NT2/D1 (cell line): ENCODE data around the gene TM4SF4.

Experiments used
- DNase-seq: peaks from one replicate; pipeline ENCODE4 v3.0.0-alpha.2; 2011; ENCODE audit warnings: low read depth, low spot score
- H3K27me3 ChIP-seq: 2 replicates; pipeline ENCODE4 v1.6.0; 2011; ENCODE audit warnings: mild to moderate bottlenecking; ENCODE audit not compliant: insufficient read length, insufficient read depth
- H3K36me3 ChIP-seq: 2 replicates; pipeline ENCODE4 v1.6.1; 2011; ENCODE audit warnings: mild to moderate bottlenecking, low read length, mixed read lengths; ENCODE audit not compliant: insufficient read depth, insufficient read length
- H3K4me1 ChIP-seq: 2 replicates; pipeline ENCODE4 v1.5.1; 2011; ENCODE audit not compliant: insufficient read depth, insufficient read length
- H3K4me3 ChIP-seq: 2 replicates; pipeline ENCODE4 v1.5.1; 2011; ENCODE audit warnings: low read depth; ENCODE audit not compliant: insufficient read length
- H3K9ac ChIP-seq: 2 replicates; pipeline ENCODE4 v1.6.0; 2011; ENCODE audit warnings: low read depth; ENCODE audit not compliant: insufficient read length
- H3K9me3 ChIP-seq: 2 replicates; pipeline ENCODE4 v1.5.1; 2011; ENCODE audit warnings: mild to moderate bottlenecking, low read length; ENCODE audit not compliant: insufficient read depth
- SUZ12 ChIP-seq: IDR thresholded peaks from 2 replicates; pipeline ENCODE4 v1.6.1; 2011; ENCODE audit not compliant: insufficient read length, insufficient read depth; ENCODE audit errors: extremely low read depth
- YY1 ChIP-seq: IDR thresholded peaks from 2 replicates; pipeline ENCODE4 v1.6.1; 2011; ENCODE audit not compliant: insufficient read length, insufficient read depth
- ZNF274 ChIP-seq: IDR thresholded peaks from 2 replicates; pipeline ENCODE4 v1.6.1; 2011; ENCODE audit warnings: mild to moderate bottlenecking, low read depth, low read length

TM4SF4 gene, protein sequence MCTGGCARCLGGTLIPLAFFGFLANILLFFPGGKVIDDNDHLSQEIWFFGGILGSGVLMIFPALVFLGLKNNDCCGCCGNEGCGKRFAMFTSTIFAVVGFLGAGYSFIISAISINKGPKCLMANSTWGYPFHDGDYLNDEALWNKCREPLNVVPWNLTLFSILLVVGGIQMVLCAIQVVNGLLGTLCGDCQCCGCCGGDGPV

GRCh38 chr3:149474250-149474817 lies at the start of gene TM4SF4:
Gene TM4SF4 (plus strand): TSS chr3:149474697. CDS start chr3:149474878, 181 bp downstream.
- no peaks in the 10 kb centered on the region for H3K36me3 ChIP-seq
- DNase-seq, result no peak
- TF ChIP-seq YY1 (no peak), SUZ12 (no peak), ZNF274 (no peak)
- no peak within 1 kb of the TSS for H3K9ac ChIP-seq
- no peaks in the 10 kb centered on the region for H3K27me3 ChIP-seq
- H3K9me3 ChIP-seq, result no peaks in the 10 kb centered on the region
- no peaks in the 10 kb centered on the region for H3K4me1 ChIP-seq
- H3K4me3 ChIP-seq, result no peak within 1 kb of the TSS

DNA sequence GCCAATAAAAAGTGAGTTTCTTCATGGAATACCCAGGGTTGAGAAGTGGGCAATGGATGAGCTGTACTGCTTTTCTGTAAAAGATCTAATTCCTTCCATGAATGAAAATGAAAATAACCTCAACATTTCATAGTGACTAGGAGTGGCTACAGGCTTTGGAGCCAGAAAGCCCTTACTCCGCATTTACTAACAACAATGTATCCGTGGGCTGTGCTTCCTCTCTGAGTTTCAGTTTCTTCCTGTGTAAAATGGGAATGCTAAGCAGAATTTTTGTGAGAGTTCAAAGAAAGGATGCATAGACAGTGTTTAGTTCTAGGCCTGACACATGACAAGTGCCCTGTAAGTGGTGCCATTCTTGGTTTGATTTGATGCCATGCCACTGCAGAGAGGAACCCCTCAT lies 49.6 kb upstream of the TM4SF4 start:
- DNase-seq, result no peak
- Histone ChIP-seq H3K9ac (no peak overlapping the region), H3K4me3 (no peak overlapping the region), H3K9me3 (no peaks in the 10 kb centered on the region), H3K36me3 (no peaks in the 10 kb centered on the region), H3K27me3 (no peaks in the 10 kb centered on the region), H3K4me1 (no peaks in the 10 kb centered on the region)
- no peak for TF ChIP-seq YY1
- TF ChIP-seq ZNF274, result no peak
- no peak for TF ChIP-seq SUZ12

DNA sequence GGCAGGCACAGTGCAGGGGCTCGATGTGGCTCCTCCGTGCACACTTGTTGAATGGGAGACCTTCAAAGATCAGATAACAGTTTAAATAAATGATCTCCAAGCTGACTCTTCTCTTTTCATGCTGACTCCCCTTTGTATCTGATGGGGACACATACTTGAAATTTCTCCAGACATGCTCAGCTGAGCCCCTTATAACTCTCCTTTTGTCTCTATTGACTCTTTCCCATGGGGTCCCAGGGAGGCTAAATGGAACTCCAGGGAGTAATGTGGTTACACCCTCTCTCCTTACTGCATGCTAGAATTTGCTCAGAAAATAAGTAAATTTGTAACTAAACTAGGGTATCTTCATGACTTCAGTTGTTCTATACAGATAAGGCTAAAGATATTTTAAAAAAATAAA lies 48.2 kb upstream of the TM4SF4 start:
- H3K9ac ChIP-seq, result no peak overlapping the region
- no peak for DNase-seq
- no peaks in the 10 kb centered on the region for H3K36me3 ChIP-seq
- no peak for TF ChIP-seq SUZ12
- no peak for TF ChIP-seq YY1
- no peak for TF ChIP-seq ZNF274
- no peaks in the 10 kb centered on the region for H3K27me3 ChIP-seq
- H3K4me3 ChIP-seq, result no peak overlapping the region
- H3K9me3 ChIP-seq, result no peaks in the 10 kb centered on the region
- H3K4me1 ChIP-seq, result no peaks in the 10 kb centered on the region

GRCh38 chr3:149428087-149428486 lies 46.4 kb upstream of the TM4SF4 start:
- H3K4me1 ChIP-seq, result no peaks in the 10 kb centered on the region
- DNase-seq, result no peak
- H3K9me3 ChIP-seq, result no peaks in the 10 kb centered on the region
- H3K4me3 ChIP-seq, result no peak overlapping the region
- no peak overlapping the region for H3K9ac ChIP-seq
- H3K27me3 ChIP-seq, result no peaks in the 10 kb centered on the region
- TF ChIP-seq SUZ12 (no peak), ZNF274 (no peak), YY1 (no peak)
- no peaks in the 10 kb centered on the region for H3K36me3 ChIP-seq

- Histone ChIP-seq H3K4me3 (no peak overlapping the region), H3K36me3 (no peaks in the 10 kb centered on the region), H3K9me3 (no peaks in the 10 kb centered on the region), H3K27me3 (no peaks in the 10 kb centered on the region), H3K9ac (no peak overlapping the region), H3K4me1 (no peaks in the 10 kb centered on the region)
- DNase-seq, result no peak
- TF ChIP-seq YY1 (no peak), ZNF274 (no peak), SUZ12 (no peak)
Observed at GRCh38 chr3:149430216-149430615, 44.3 kb upstream of the TM4SF4 start.

- DNase-seq, result no peak
- Histone ChIP-seq H3K4me3 (no peak overlapping the region), H3K36me3 (no peaks in the 10 kb centered on the region), H3K27me3 (no peaks in the 10 kb centered on the region), H3K9ac (no peak overlapping the region), H3K4me1 (no peaks in the 10 kb centered on the region), H3K9me3 (no peaks in the 10 kb centered on the region)
- no peak for TF ChIP-seq SUZ12
- TF ChIP-seq ZNF274, result no peak
- no peak for TF ChIP-seq YY1
Observed at GRCh38 chr3:149432149-149432548, 42.3 kb upstream of the TM4SF4 start.

GRCh38 chr3:149435996-149436885 lies 38.3 kb upstream of the TM4SF4 start:
- H3K4me3 ChIP-seq, result no peak overlapping the region
- no peaks in the 10 kb centered on the region for H3K9me3 ChIP-seq
- H3K9ac ChIP-seq, result no peak overlapping the region
- no peak for TF ChIP-seq SUZ12
- TF ChIP-seq YY1, result no peak
- TF ChIP-seq ZNF274, result no peak
- no peaks in the 10 kb centered on the region for H3K27me3 ChIP-seq
- DNase-seq, result no peak
- H3K4me1 ChIP-seq, result no peaks in the 10 kb centered on the region
- H3K36me3 ChIP-seq, result no peaks in the 10 kb centered on the region
